GM21360 (cell line): ENCODE results near the gene KIF2C.
"Not testable (repeated sequence)": the region's sequence is repeated elsewhere in the genome, so short reads cannot be mapped to it uniquely, and the experiment has no call there.

ENCODE experiments used
- ATAC-seq: cut with Tn5 transposase; IDR thresholded peaks from one replicate; pipeline ENCODE4 v1.9.1; 2021; ENCODE audit warnings: mild to moderate bottlenecking, moderate library complexity; ENCODE audit not compliant: unreplicated experiment

Gene KIF2C

GRCh38 chr1:44739307-44740178, at the start of gene KIF2C:
Gene KIF2C (plus strand): TSS chr1:44739837. CDS start chr1:44739933, 96 bp downstream.
- peak; percentile 94 for ATAC-seq

- ATAC-seq, result no peak
Observed at GRCh38 chr1:44693159-44693558, 46.5 kb upstream of the KIF2C start.

DNA sequence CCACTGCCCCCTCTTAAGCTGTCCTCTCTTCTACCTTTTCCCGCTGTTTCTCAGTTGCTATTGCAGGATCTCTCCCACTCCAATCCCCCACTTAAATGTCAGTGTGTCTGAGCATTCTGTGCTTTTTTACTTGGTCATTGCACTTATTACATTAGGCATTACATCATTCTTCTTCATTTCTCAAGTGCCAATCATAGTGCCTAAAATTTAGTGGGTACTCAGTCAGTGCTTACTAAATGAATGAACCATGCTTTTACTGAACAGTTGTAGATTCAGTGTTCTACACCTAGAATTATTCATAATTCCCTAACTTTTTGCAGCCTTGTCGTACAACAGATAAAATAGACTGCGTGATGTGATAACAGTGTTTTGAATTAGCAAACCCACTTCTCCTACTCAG, 45.7 kb upstream of the KIF2C start:
- no peak for ATAC-seq

DNA sequence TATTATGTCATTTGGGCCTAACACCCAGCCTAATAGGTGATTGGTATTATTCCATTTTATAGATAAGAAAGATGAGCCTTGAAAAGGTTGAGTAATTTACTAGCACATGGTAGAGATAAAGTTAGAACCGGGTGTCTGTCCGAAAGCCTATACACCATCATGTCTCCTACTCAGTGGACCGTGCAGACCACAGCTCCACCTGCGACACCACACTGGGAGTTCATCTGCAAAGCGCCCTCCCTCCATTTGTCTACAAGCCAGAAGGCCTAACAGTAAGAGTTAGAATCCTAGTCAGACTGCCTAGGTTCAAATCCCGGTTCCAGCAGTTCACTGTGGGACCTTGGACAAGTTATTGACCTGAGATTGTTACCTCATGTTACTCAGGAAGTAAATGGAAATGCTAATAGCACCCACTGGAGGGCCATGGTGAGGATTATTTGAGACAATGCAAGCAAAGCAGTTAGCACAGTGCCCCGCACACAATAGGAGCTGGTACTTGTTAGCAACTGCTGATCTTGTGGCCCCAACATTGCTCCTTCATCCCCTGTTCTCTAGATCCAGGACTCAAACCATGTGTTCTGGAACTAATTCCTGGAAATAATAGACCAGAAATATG, 44.7 kb upstream of the KIF2C start:
- no peak for ATAC-seq

GRCh38 chr1:44695671-44696070, 44.0 kb upstream of the KIF2C start:
- ATAC-seq, result no peak

- no peak for ATAC-seq
Observed at GRCh38 chr1:44696101-44696500, 43.5 kb upstream of the KIF2C start.

DNA sequence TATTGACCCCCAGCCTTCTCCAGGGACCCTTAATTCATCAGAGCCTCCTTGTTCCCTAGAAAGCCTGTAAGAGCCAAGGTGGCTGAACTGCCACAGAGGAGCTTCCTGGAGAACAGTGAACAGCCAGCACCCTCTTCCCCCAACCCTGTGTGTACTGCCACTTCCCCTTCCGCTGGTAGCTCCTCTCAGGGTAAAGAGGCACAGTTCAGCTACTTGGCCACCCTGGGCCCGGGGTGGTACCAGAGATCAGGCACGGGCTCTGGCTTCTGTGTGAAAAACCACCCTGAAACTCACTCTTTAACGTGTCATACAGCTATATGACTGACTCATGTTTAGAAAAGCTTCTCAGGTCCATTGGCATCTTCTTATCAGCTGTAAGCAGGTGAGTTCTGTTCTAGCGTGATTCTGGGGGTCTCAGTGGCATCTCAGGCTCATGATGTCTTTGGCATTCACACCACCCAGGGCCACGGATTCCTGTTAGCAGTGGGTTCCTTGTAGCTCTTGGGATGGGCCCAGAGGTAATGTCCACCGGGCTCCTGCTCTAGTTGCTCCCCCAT, 42.8 kb upstream of the KIF2C start:
- no peak for ATAC-seq

- no peak for ATAC-seq
Observed at GRCh38 chr1:44698138-44698537, 41.5 kb upstream of the KIF2C start.

- not testable (repeated sequence) for ATAC-seq
Observed at GRCh38 chr1:44699375-44699774, 40.3 kb upstream of the KIF2C start.

DNA sequence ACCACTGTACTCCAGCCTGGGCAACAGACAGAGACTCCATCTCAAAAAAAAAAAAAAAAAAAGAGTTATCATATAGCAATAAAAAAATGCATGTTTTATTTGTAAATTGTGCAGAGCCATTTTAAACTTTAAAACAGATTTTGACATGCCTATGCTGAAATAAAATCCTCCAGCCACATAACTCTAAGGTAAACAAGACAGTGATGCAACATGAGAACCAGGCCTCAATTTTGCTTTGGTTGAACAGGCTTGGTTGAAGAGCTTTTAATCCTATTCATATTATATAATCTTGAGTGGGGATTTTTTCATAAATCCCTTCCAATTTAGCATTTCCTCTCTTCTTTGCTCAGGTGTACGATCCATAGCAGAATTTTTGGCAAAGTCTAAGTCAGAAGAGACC, 39.1 kb upstream of the KIF2C start:
- ATAC-seq, result no peak

- no peak for ATAC-seq
Observed at GRCh38 chr1:44701141-44701573, 38.5 kb upstream of the KIF2C start.

GRCh38 chr1:44705470-44705869, 34.2 kb upstream of the KIF2C start:
- no peak for ATAC-seq

- no peak for ATAC-seq
Observed at GRCh38 chr1:44705938-44706337, 33.7 kb upstream of the KIF2C start.

- no peak for ATAC-seq
Observed at GRCh38 chr1:44707112-44707881, 32.3 kb upstream of the KIF2C start.

GRCh38 chr1:44707959-44708831, 31.4 kb upstream of the KIF2C start:
- ATAC-seq, result no peak

GRCh38 chr1:44713321-44713781, 26.3 kb upstream of the KIF2C start:
- ATAC-seq, result peak; percentile 55

- no peak for ATAC-seq
Observed at GRCh38 chr1:44714532-44714931, 25.1 kb upstream of the KIF2C start.

- ATAC-seq, result no peak
Observed at GRCh38 chr1:44714944-44715571, 24.6 kb upstream of the KIF2C start.

GRCh38 chr1:44717156-44717555, 22.5 kb upstream of the KIF2C start:
- ATAC-seq, result no peak

- no peak for ATAC-seq
Observed at GRCh38 chr1:44717653-44718052, 22.0 kb upstream of the KIF2C start.
